ENCODE results near the gene TLL1. TPM values are rescaled to one million over a fixed set of nuclear protein-coding genes. Genes with fewer than 3 reads are reported as not detected.
A peak's percentile ranks its signal among the peaks of the same experiment; 100 is the strongest.

TLL1 gene
- polyA plus RNA-seq, 1 of the 3 experiments (the other 2 are of a cell fraction): 0.07 TPM

- Histone ChIP-seq H3K9ac (no peak overlapping the region), H3K4me1 (ENCODE audit: control insufficient read depth in 1 of 2, insufficient read depth in 2 of 2, low read depth in 1 of 2, low read length in 1 of 2) (no peaks in the 10 kb centered on the region; a peak in 2 of 4 replicates), H3K27ac (ENCODE audit: low read depth in 2 of 2, low read length in 1 of 2) (no peak overlapping the region), H3K4me3 (ENCODE audit: low read depth in 2 of 2, low read length in 1 of 2) (no peak overlapping the region), H3K79me2 (ENCODE audit: insufficient read depth) (no peaks in the 10 kb centered on the region), H3K36me3 (replicated peaks in 1 of 2; ENCODE audit: control insufficient read depth in 1 of 2, insufficient read depth in 2 of 2, low read length in 1 of 2) (no peaks in the 10 kb centered on the region), H3K27me3 (ENCODE audit: insufficient read depth) (no peaks in the 10 kb centered on the region), H3K9me2 (no peaks in the 10 kb centered on the region), H3K4me2 (no peak overlapping the region), H3K9me3 (no peaks in the 10 kb centered on the region), H2AFZ (ENCODE audit: low read depth) (no peak overlapping the region), H3F3A (replicated peaks; ENCODE audit: insufficient read depth) (peaks cover 13% of the 10 kb centered on the region), H4K20me1 (ENCODE audit: insufficient read depth) (no peaks in the 10 kb centered on the region)
- no peak for TF ChIP-seq TCF12 (IDR thresholded peaks at IDR 0.05)
- no peak for TF ChIP-seq FOXM1 (IDR thresholded peaks at IDR 0.05; ENCODE audit: low read depth)
- TF ChIP-seq YY1 (IDR thresholded peaks at IDR 0.05; ENCODE audit: low read depth): no peak
- no peak for TF ChIP-seq RFX5 (IDR thresholded peaks at IDR 0.05; ENCODE audit: low read length)
- TF ChIP-seq PBX3 (IDR thresholded peaks at IDR 0.05): no peak
- 0% methylated on average over 1 of the region's 1 CpG for WGBS (ENCODE audit: low lambda C conversion rate)
- POLR2A ChIA-PET: no interaction called here
- CTCF ChIA-PET: no interaction called here
- DNase-seq: no peak
These were observed 202.6 kb downstream of the TLL1 start for GRCh38 chr4:166075599-166075998.

- no peaks in the 10 kb centered on the region for H3K79me2 ChIP-seq (ENCODE audit: insufficient read depth)
- H3K4me1 ChIP-seq (ENCODE audit: control insufficient read depth in 1 of 2, insufficient read depth in 2 of 2, low read depth in 1 of 2, low read length in 1 of 2): no peaks in the 10 kb centered on the region; a peak in 1 of 4 replicates
- peaks cover 13% of the 10 kb centered on the region for H3F3A ChIP-seq (replicated peaks; ENCODE audit: insufficient read depth)
- no peaks in the 10 kb centered on the region for H3K36me3 ChIP-seq (replicated peaks in 1 of 2; ENCODE audit: control insufficient read depth in 1 of 2, insufficient read depth in 2 of 2, low read length in 1 of 2)
- H3K27ac ChIP-seq (ENCODE audit: low read depth in 2 of 2, low read length in 1 of 2): peak overlapping the region in 1 of 2 experiments; percentile 14; a peak in 1 of 4 replicates
- no peak overlapping the region for H3K4me3 ChIP-seq (ENCODE audit: low read depth in 2 of 2, low read length in 1 of 2)
- TF ChIP-seq, protein P1, sequence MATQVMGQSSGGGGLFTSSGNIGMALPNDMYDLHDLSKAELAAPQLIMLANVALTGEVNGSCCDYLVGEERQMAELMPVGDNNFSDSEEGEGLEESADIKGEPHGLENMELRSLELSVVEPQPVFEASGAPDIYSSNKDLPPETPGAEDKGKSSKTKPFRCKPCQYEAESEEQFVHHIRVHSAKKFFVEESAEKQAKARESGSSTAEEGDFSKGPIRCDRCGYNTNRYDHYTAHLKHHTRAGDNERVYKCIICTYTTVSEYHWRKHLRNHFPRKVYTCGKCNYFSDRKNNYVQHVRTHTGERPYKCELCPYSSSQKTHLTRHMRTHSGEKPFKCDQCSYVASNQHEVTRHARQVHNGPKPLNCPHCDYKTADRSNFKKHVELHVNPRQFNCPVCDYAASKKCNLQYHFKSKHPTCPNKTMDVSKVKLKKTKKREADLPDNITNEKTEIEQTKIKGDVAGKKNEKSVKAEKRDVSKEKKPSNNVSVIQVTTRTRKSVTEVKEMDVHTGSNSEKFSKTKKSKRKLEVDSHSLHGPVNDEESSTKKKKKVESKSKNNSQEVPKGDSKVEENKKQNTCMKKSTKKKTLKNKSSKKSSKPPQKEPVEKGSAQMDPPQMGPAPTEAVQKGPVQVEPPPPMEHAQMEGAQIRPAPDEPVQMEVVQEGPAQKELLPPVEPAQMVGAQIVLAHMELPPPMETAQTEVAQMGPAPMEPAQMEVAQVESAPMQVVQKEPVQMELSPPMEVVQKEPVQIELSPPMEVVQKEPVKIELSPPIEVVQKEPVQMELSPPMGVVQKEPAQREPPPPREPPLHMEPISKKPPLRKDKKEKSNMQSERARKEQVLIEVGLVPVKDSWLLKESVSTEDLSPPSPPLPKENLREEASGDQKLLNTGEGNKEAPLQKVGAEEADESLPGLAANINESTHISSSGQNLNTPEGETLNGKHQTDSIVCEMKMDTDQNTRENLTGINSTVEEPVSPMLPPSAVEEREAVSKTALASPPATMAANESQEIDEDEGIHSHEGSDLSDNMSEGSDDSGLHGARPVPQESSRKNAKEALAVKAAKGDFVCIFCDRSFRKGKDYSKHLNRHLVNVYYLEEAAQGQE (IDR thresholded peaks at IDR 0.05; ENCODE audit: low read depth, low read length): no peak
- no peak for TF ChIP-seq RAD21 (IDR thresholded peaks at IDR 0.05; ENCODE audit: low read length)
- TF ChIP-seq, protein P2, sequence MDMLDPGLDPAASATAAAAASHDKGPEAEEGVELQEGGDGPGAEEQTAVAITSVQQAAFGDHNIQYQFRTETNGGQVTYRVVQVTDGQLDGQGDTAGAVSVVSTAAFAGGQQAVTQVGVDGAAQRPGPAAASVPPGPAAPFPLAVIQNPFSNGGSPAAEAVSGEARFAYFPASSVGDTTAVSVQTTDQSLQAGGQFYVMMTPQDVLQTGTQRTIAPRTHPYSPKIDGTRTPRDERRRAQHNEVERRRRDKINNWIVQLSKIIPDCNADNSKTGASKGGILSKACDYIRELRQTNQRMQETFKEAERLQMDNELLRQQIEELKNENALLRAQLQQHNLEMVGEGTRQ (IDR thresholded peaks at IDR 0.05; ENCODE audit: borderline replicate concordance, low read depth, low read length): no peak
- no peak for TF ChIP-seq CHD2 (IDR thresholded peaks at IDR 0.05; ENCODE audit: low read length, partially characterized antibody)
- no peak for TF ChIP-seq FOXJ3 (CRISPR knock-in tag; IDR thresholded peaks at IDR 0.05)
- no peak for TF ChIP-seq FOXM1 (IDR thresholded peaks at IDR 0.05; ENCODE audit: low read depth)
- TF ChIP-seq YY1 (IDR thresholded peaks at IDR 0.05; ENCODE audit: low read depth): no peak
- H3K27me3 ChIP-seq (ENCODE audit: insufficient read depth): no peaks in the 10 kb centered on the region
- no peak for DNase-seq
- no peaks in the 10 kb centered on the region for H3K9me2 ChIP-seq
- ChIA-PET CTCF (interaction anchor here (1.1 kb wide), 1 partner anchor 14 kb away, joined by 3 read pairs; no protein-coding TSS in a partner anchor), POLR2A (no interaction called here)
- H3K9ac ChIP-seq: no peak overlapping the region
- no peaks in the 10 kb centered on the region for H4K20me1 ChIP-seq (ENCODE audit: insufficient read depth)
- peak overlapping the region; percentile 18; the same call in 1 of the 2 replicates for H3K4me2 ChIP-seq
- 5% methylated on average over 4 of the region's 4 CpGs for WGBS (ENCODE audit: low lambda C conversion rate)
- no peaks in the 10 kb centered on the region for H3K9me3 ChIP-seq
- no peak overlapping the region for H2AFZ ChIP-seq (ENCODE audit: low read depth)
These were observed 204.7 kb downstream of the TLL1 start for GRCh38 chr4:166077782-166078181.

Data from SK-N-SH (cell line).